ENCODE data around the gene LYRM9.
"Not testable (repeated sequence)": the region's sequence is repeated elsewhere in the genome, so short reads cannot be mapped to it uniquely, and the experiment has no call there.

LYRM9 gene

GRCh38 chr17:27892866-27893769 is at the start of gene LYRM9:
LYRM9 (minus strand) TSS chr17:27893365; CDS start chr17:27882694, 10,671 bp downstream.
- peak; percentile 91 for DNase-seq (ENCODE audit: low read depth)

GRCh38 chr17:27940503-27941428 is 47.6 kb upstream of the LYRM9 start:
- DNase-seq (ENCODE audit: low read depth), result no peak

- DNase-seq (ENCODE audit: low read depth), result no peak
Observed at GRCh38 chr17:27939474-27940465, 46.6 kb upstream of the LYRM9 start.

DNA sequence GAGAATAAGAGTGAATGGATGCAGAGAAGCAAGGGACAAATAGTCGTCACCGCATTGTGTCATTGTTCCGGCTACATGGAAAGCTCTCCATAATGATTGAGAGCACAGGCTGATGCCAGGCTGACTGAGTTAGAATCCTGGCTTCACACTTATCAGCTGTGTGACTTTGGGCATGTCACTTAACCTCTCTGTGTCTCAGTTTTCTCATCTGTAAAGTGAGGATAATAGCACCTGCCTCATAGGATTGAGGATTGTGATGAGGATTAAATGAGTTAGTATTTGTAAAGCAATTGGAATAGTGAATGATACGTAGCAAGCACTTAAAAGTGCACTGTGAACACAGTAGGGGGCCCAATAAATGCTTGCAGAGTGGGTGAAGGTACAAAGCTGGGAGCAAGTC is 45.7 kb upstream of the LYRM9 start:
- DNase-seq (ENCODE audit: low read depth), result no peak

- DNase-seq (ENCODE audit: low read depth), result no peak
Observed at GRCh38 chr17:27938241-27938640, 45.1 kb upstream of the LYRM9 start.

DNA sequence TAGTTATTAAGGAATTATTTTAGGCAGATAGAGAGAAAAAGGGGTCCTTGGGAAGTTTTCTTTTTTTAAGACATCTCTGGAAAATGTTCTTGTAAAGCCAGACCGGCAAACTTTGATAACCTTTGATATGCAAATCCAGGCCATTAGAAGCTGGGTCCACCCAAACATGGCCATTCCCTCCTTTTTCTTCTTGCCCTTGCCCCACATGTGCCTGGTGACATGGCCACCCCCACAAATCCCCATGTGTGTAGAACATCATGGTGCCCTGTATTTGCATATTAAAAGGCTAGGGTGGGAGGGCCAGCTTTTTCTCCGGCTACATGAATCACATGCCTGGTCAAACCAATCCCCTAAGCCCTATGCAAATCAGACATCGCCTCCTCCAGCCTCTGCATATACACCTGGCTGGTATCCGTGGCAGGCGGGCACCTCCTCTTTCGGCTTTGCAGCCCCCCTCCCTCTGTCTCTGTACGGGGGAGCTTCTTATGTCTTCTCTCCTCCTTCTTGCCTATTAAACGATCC is 43.9 kb upstream of the LYRM9 start:
- DNase-seq (ENCODE audit: low read depth), result no peak

DNA sequence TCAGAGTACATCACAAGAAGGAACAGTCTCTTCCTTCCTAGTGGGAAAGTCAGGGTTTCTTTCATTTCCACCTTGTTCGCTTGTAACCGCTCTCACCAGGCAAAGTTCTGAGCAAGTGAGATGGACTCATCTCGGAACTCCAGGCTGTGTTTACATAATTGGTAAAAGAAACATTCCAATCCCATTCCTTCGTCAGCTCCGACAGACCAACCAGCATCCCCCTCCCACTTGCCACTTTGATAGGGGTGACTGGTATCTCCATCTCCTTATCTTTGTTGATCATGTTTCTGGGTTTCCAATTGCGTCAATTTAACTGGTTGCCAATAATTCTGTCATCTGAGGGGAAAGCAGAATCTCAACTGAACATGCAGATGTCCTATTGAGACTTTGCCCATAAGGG is 36.8 kb upstream of the LYRM9 start:
- DNase-seq (ENCODE audit: low read depth), result no peak

GRCh38 chr17:27928587-27928986 is 35.4 kb upstream of the LYRM9 start:
- DNase-seq (ENCODE audit: low read depth), result no peak

- DNase-seq (ENCODE audit: low read depth), result no peak
Observed at GRCh38 chr17:27927781-27928180, 34.6 kb upstream of the LYRM9 start.

DNA sequence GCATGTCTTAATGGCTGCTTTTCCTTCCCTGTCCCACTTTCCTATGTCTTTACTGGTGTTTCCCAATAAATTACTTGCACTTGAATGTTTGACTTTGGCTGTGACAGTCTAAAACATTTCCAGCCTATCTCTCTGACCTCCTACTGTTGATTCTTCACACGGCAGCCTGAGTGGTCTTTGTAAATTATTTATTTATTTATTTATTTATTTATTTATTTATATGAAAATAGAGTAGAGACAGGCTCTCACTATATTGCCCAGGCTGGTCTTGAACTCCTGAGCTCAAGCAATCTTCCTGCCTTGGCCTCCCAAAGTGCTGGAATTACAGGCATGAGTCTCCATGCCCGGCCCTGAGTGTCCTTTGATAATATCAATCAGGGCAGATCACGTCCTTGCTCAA is 28.4 kb upstream of the LYRM9 start:
- DNase-seq (ENCODE audit: low read depth), result no peak

DNA sequence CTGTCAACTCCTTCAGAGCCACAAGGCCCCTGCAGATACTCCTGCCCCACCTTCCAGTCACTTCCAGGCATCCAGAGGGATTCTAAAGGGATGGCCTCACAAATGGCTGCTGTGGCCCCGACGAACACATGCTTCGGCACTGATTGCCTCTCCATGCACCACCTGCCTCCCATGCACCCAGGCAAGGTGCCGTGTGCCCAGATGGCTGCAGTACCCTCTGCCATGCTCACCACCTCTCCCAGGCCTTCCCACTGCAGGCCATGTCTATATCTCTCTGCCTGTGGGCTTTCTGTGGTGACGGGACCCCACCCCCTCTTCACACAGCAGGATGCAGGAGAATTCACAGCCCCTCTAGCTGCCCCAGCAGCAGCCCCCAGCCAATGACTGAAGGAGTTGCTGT is 27.9 kb upstream of the LYRM9 start:
- DNase-seq (ENCODE audit: low read depth), result no peak

DNA sequence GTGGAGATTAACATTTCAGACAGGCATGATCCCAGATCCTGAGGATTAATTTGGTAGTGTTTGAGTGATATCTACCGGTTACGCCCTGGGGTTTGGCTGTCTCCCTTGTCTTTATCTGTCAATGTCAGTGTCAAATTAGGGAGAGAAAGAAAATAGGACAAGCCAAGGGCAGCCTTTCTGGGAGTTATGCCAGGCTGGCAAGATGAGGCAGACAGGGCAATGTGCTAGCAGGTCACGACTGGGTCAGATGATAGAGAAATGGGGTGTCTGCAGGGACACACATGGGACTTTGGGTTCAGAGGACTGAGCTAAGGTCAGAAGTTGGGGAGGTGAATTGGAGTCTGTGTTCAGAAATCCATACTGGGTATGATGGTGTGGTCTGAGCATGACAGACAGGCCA is 27.4 kb upstream of the LYRM9 start:
- no peak for DNase-seq (ENCODE audit: low read depth)

DNA sequence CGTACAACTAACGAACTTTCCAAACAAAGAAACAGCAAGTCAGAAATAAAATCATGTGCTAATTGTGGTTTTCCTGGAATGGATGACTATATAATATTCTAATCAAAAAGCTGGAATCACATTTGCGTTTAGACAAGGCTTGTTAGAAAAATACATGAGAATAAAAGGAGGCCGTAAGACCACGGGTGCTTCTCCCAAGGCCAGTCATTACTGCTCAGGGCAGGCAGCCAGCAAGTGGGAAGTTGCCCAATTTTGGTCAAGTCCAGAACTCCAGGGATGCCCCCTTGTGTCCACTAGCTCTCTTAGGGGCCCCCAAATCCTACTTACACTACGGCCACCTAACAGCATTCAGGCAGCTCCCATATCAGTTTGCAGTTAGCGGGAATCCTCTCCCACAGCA is 25.9 kb upstream of the LYRM9 start:
- DNase-seq (ENCODE audit: low read depth), result no peak

DNA sequence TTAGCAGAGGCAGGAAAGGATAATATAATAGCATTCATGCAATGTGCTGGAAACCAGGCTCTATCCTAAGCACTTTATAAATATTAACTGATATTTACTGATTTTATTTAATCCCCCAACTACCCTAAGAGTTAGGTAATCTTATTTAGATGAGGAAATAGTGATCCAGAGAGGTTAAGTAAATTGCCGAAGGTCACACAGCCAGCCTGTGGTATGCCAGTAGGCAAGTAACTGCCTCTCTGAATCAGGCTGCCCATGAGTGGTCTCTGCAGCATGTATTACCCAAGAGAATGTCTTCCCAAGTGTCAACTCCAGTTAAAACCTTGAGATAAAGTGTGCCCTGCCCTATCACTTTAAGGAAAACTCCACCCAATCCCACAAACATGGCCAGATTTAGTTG is 25.3 kb upstream of the LYRM9 start:
- DNase-seq (ENCODE audit: low read depth), result no peak

DNA sequence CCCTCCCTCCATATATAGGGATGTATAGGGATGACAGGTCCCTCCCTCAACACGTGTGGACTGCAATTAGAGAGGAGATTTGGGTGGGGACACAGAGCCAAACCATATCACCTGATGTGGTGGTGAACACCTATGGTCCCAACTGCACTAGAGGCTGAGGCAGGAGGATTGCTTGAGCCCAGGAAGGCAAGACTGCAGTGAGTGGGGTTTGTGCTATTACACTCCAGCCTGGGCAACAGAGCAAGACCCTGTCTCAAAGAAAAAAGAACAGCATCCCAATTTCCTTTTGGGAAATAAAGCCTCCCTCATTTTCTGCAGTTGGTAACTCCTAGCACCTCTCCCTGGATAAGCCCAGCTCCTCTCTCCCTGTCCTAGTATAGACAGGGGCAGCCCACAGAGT is 23.8 kb upstream of the LYRM9 start:
- no peak for DNase-seq (ENCODE audit: low read depth)

- no peak for DNase-seq (ENCODE audit: low read depth)
Observed at GRCh38 chr17:27915709-27916108, 22.5 kb upstream of the LYRM9 start.

DNA sequence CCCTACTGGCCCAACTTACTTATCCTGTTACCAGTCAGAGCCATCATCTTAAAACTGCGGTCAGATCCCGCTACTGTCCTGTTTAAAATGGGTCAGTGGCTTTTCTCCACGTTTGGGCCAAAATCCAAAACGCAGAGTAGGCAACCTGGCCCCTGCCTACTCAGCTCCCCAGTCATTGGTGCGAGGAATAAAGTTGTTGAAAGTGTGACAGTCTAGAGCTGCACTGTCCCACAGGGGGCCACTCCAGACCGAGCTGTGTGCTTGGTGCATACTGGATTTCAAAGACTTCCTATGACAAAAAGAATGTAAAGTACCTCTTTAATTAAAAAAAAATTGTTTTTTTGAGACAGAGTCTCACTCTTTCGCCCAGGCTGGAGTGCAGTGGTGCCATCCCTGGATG is 21.2 kb upstream of the LYRM9 start:
- DNase-seq (ENCODE audit: low read depth), result no peak

- DNase-seq (ENCODE audit: low read depth), result no peak
Observed at GRCh38 chr17:27912964-27913363, 19.8 kb upstream of the LYRM9 start.

DNA sequence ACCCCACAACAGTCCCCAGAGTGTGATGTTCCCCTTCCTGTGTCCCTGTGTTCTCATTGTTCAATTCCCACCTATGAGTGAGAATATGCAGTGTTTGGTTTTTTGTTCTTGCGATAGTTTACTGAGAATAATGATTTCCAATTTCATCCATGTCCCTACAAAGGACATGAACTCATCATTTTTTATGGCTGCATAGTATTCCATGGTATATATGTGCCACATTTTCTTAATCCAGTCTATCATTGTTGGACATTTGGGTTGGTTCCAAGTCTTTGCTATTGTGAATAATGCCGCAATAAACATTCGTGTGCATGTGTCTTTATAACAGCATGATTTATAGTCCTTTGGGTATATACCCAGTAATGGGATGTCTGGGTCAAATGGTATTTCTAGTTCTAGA is 19.1 kb upstream of the LYRM9 start:
- DNase-seq (ENCODE audit: low read depth), result not testable (repeated sequence)

DNA sequence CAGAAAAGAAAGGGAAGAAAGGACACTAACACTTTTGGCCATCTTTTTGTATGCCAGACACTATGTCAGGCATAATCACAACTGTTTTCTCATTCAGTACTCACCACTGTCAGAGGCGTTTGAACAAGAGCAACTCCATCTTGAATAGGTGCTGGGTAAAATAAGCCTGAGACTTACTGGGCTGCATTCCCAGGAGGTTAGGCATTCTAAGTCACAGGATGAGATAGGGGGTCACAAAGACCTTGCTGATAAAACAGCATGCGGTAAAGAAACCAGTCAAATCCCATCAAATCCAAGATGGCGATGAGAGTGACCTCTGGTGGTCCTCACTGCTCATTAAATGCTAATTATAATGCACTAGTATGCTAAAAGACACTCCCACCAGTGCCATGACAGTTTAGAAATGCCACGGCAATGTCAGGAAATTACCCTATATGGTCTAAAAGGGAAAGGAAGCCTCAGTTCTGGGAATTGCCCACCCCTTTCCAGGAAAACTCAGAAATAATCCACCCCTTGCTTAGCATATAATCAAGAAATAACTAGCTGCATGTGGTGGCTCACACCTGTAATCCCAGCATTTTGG is 14.9 kb upstream of the LYRM9 start:
- no peak for DNase-seq (ENCODE audit: low read depth)

GRCh38 chr17:27906623-27907022 is 13.5 kb upstream of the LYRM9 start:
- DNase-seq (ENCODE audit: low read depth), result no peak

All from activated T-cell treated with anti-CD3 and anti-CD28 coated beads for 1 hour (primary cell).